Large intestine (tissue), 3 donors: Measurements from ENCODE around the gene FAM25G. TPM values are rescaled to one million over a fixed set of nuclear protein-coding genes. Genes with fewer than 3 reads are reported as not detected.
"Not testable (repeated sequence)": the region's sequence is repeated elsewhere in the genome, so short reads cannot be mapped to it uniquely, and the experiment has no call there.

Source experiments
- DNase-seq, 2 donors: peaks; one replicate each; pipeline versions ENCODE4 v3.0.0 to v3.0.0-alpha.2; 2013
- H3K27ac ChIP-seq: one replicate; pipeline ENCODE4 v1.5.1; 2013; ENCODE audit warnings: low read length
- H3K27me3 ChIP-seq: 2 replicates; pipeline ENCODE4 v1.6.1; 2013; ENCODE audit warnings: low read length; ENCODE audit not compliant: control insufficient read depth, insufficient read depth
- H3K36me3 ChIP-seq: 2 replicates; pipeline ENCODE4 v1.6.1; 2013; ENCODE audit warnings: low read length; ENCODE audit not compliant: control insufficient read depth, insufficient read depth
- H3K4me1 ChIP-seq: one replicate; pipeline ENCODE4 v1.6.1; 2013; ENCODE audit warnings: low read length; ENCODE audit not compliant: control insufficient read depth, insufficient read depth
- H3K4me3 ChIP-seq: one replicate; pipeline ENCODE4 v1.5.1; 2013; ENCODE audit warnings: low read length
- H3K9me3 ChIP-seq: one replicate; pipeline ENCODE4 v1.6.1; 2013; ENCODE audit warnings: mild to moderate bottlenecking, low read depth, low read length, moderate library complexity; ENCODE audit not compliant: control insufficient read depth
- WGBS: methylation state at CpG from one replicate; pipeline ENCODE4 v1.1.5; 2013; ENCODE audit warnings: low lambda C conversion rate; ENCODE audit not compliant: insufficient coverage; 5-methylcytosine and 5-hydroxymethylcytosine counted together
- polyA plus RNA-seq: library from polyadenylated mRNA; unstranded; fragments of 120-200 nt; gene quantifications from one replicate; pipeline ENCODE4 v1.2.1, GENCODE V29; 2013

Gene FAM25G
- polyA plus RNA-seq, 1 donor = not detected

GRCh38 chr10:47481182-47481766 is 10.2 kb downstream of the FAM25G start:
- not testable (repeated sequence) for DNase-seq, H3K36me3 ChIP-seq, H3K27ac ChIP-seq, H3K4me1 ChIP-seq, H3K9me3 ChIP-seq, H3K4me3 ChIP-seq, H3K27me3 ChIP-seq
- no CpG with 5 or more reads among the region's 10 CpGs for WGBS

GRCh38 chr10:47480133-47480532 is 11.4 kb downstream of the FAM25G start:
- not testable (repeated sequence) for H3K27ac ChIP-seq, H3K9me3 ChIP-seq, H3K4me3 ChIP-seq, H3K27me3 ChIP-seq, DNase-seq, H3K36me3 ChIP-seq, H3K4me1 ChIP-seq
- no CpG with 5 or more reads among the region's 3 CpGs for WGBS

- H3K27ac ChIP-seq, H3K4me3 ChIP-seq, DNase-seq, H3K36me3 ChIP-seq, H3K27me3 ChIP-seq, H3K9me3 ChIP-seq, H3K4me1 ChIP-seq: not testable (repeated sequence)
- no CpG with 5 or more reads among the region's 5 CpGs for WGBS
Measured at GRCh38 chr10:47478114-47478513, 13.4 kb downstream of the FAM25G start.

GRCh38 chr10:47477078-47477477 is 14.4 kb downstream of the FAM25G start:
- WGBS = no CpG with 5 or more reads among the region's 11 CpGs
- H3K9me3 ChIP-seq = not testable (repeated sequence)

GRCh38 chr10:47475101-47475500 is 16.4 kb downstream of the FAM25G start:
- H3K36me3 ChIP-seq, H3K27ac ChIP-seq, H3K9me3 ChIP-seq, DNase-seq, H3K4me3 ChIP-seq, H3K4me1 ChIP-seq, H3K27me3 ChIP-seq: not testable (repeated sequence)
- WGBS = no CpG with 5 or more reads among the region's 5 CpGs

More at GRCh38 chr10:47477078-47477477, 14.4 kb downstream of the FAM25G start:
- DNase-seq, H3K27ac ChIP-seq, H3K36me3 ChIP-seq, H3K4me1 ChIP-seq, H3K27me3 ChIP-seq, H3K4me3 ChIP-seq: not testable (repeated sequence)

- not testable (repeated sequence) for H3K36me3 ChIP-seq, H3K4me1 ChIP-seq, H3K4me3 ChIP-seq, H3K27ac ChIP-seq, H3K27me3 ChIP-seq, H3K9me3 ChIP-seq, DNase-seq
- no CpG with 5 or more reads among the region's 7 CpGs for WGBS
Measured at GRCh38 chr10:47473516-47473915, 18.0 kb downstream of the FAM25G start.

- not testable (repeated sequence) for DNase-seq, H3K4me1 ChIP-seq, H3K27ac ChIP-seq, H3K36me3 ChIP-seq, H3K9me3 ChIP-seq, H3K4me3 ChIP-seq, H3K27me3 ChIP-seq
- no CpG with 5 or more reads among the region's 3 CpGs for WGBS
Measured at GRCh38 chr10:47472647-47473046, 18.9 kb downstream of the FAM25G start.

- H3K4me1 ChIP-seq, H3K4me3 ChIP-seq, H3K27me3 ChIP-seq, H3K9me3 ChIP-seq, H3K36me3 ChIP-seq, DNase-seq, H3K27ac ChIP-seq: not testable (repeated sequence)
- WGBS = no CpG with 5 or more reads among the region's 5 CpGs
Measured at GRCh38 chr10:47472072-47472471, 19.4 kb downstream of the FAM25G start.

GRCh38 chr10:47468731-47469528 is 22.6 kb downstream of the FAM25G start:
- H3K27ac ChIP-seq, H3K36me3 ChIP-seq, H3K4me3 ChIP-seq, DNase-seq, H3K27me3 ChIP-seq, H3K9me3 ChIP-seq, H3K4me1 ChIP-seq: not testable (repeated sequence)
- no CpG with 5 or more reads among the region's 20 CpGs for WGBS

GRCh38 chr10:47467957-47468356 is 23.5 kb downstream of the FAM25G start:
- H3K9me3 ChIP-seq, H3K36me3 ChIP-seq, H3K4me3 ChIP-seq, DNase-seq, H3K27ac ChIP-seq, H3K4me1 ChIP-seq, H3K27me3 ChIP-seq: not testable (repeated sequence)
- no CpG with 5 or more reads among the region's 7 CpGs for WGBS

- H3K27me3 ChIP-seq, H3K36me3 ChIP-seq, DNase-seq, H3K27ac ChIP-seq, H3K4me1 ChIP-seq, H3K4me3 ChIP-seq, H3K9me3 ChIP-seq: not testable (repeated sequence)
- no CpG with 5 or more reads among the region's 5 CpGs for WGBS
Measured at GRCh38 chr10:47467458-47467857, 24.0 kb downstream of the FAM25G start.
